GM12865 (cell line): ENCODE results near the gene PANK4.

ENCODE experiments used
- DNase-seq: peaks from one replicate; pipeline ENCODE4 v3.0.0; 2010; ENCODE audit warnings: low read depth
- H3K4me3 ChIP-seq: 2 replicates; pipeline ENCODE4 v1.5.1; 2011; ENCODE audit warnings: mild to moderate bottlenecking, low read depth, low read length, control low read depth
- TF ChIP-seq, protein P1 (sequence below): IDR thresholded peaks from 2 replicates; pipeline ENCODE4 v1.5.1; 2011; ENCODE audit warnings: low read length, control low read depth, low read depth, inconsistent platforms; ENCODE audit not compliant: insufficient read depth; ENCODE audit errors: missing control alignments

PANK4 gene

GRCh38 chr1:2546515-2547209 is 20.3 kb upstream of the PANK4 start:
- H3K4me3 ChIP-seq = peak overlapping the region; percentile 81
- DNase-seq = peak; percentile 95
- TF ChIP-seq, protein P1, sequence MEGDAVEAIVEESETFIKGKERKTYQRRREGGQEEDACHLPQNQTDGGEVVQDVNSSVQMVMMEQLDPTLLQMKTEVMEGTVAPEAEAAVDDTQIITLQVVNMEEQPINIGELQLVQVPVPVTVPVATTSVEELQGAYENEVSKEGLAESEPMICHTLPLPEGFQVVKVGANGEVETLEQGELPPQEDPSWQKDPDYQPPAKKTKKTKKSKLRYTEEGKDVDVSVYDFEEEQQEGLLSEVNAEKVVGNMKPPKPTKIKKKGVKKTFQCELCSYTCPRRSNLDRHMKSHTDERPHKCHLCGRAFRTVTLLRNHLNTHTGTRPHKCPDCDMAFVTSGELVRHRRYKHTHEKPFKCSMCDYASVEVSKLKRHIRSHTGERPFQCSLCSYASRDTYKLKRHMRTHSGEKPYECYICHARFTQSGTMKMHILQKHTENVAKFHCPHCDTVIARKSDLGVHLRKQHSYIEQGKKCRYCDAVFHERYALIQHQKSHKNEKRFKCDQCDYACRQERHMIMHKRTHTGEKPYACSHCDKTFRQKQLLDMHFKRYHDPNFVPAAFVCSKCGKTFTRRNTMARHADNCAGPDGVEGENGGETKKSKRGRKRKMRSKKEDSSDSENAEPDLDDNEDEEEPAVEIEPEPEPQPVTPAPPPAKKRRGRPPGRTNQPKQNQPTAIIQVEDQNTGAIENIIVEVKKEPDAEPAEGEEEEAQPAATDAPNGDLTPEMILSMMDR = no peak

- TF ChIP-seq, protein P1 = no peak
- DNase-seq = peak; percentile 95
- H3K4me3 ChIP-seq = peak overlapping the region; percentile 81
Measured at GRCh38 chr1:2545754-2546514, 19.5 kb upstream of the PANK4 start.

GRCh38 chr1:2544875-2545640 is 18.7 kb upstream of the PANK4 start:
- TF ChIP-seq, protein P1 = no peak
- H3K4me3 ChIP-seq = no peak overlapping the region
- peak; percentile 26 for DNase-seq

DNA sequence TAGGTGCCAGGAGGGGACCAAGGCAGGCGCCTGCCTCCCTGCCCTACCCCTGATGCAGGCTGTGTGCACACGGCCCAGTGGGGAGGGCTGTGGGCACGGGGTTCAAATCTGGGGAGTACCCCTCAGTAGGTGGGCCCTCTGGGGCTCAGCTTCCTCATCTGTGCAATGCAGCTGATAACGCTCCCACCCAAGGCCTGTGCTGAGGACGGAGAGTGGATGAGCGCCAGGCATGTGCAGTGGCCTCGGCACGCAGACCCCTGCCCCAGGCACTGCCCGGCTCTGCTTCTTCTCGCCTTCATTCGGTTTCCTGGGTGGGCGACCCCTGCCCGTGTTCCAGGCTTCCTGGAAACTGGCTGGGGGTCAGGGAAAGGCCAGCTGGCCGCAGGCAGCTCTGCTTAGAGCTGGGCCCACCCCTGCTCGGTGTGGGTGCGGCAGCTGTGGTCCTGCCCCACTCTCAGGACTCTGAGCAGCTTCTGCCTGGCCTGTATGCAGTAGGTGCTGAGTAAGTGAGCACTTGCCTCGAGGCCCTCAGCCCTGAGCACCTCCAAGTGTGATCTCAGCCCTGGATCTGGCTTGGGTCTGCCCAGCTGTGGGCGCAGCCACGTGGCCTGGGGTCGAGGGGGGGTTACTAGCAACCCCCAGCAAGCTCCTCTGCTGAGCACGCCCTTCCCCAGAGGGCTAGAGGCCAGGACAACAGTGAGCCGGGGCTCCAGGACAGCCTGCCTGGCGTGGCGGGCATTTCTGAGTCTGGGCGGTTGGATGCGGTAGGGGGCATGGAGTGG is 17.9 kb upstream of the PANK4 start:
- H3K4me3 ChIP-seq = no peak overlapping the region
- TF ChIP-seq, protein P1 = no peak
- DNase-seq = no peak

GRCh38 chr1:2543543-2544092 is 17.2 kb upstream of the PANK4 start:
- H3K4me3 ChIP-seq = no peak overlapping the region
- TF ChIP-seq, protein P1 = no peak
- DNase-seq = peak; percentile 18
